Body of pancreas (tissue), 4 donors: Measurements from ENCODE around the gene PTPRN2. TPM values are rescaled to one million over a fixed set of nuclear protein-coding genes. Genes with fewer than 3 reads are reported as not detected.

Experiments used
- ATAC-seq: fragments of 150-250 bp; one replicate; pipeline ENCODE4 v1.9.1; 2016
- DNase-seq, 4 donors: peaks; one replicate each; pipeline ENCODE4 v3.0.0-alpha.2; 2019
- H3K27ac ChIP-seq, 4 donors: fragments of 200-600 bp; sonication (generic); 1 replicate in 3 of 4; 2 replicates in 1 of 4; pipeline versions ENCODE4 v1.5.1 to v1.6.1; 2016 to 2019; ENCODE audit warnings: mild to moderate bottlenecking in 1 of 4, mixed read lengths in 1 of 4, moderate library complexity in 1 of 4
- H3K27me3 ChIP-seq, 2 donors: fragments of 200-600 bp; sonication (generic); one replicate each; pipeline ENCODE4 v1.6.0; 2016; ENCODE audit warnings: mild to moderate bottlenecking in 1 of 2
- H3K36me3 ChIP-seq, 2 donors: fragments of 200-600 bp; sonication (generic); replicated peaks in 1 of 2; 2 replicates each; pipeline ENCODE4 v1.5.1; 2016; ENCODE audit warnings: low read depth in 2 of 2; ENCODE audit not compliant: insufficient read depth in 1 of 2
- H3K4me1 ChIP-seq: fragments of 200-600 bp; sonication (generic); one replicate; pipeline ENCODE4 v1.6.0; 2016
- H3K4me3 ChIP-seq, 2 donors: fragments of 200-600 bp; sonication (generic); 1 replicate in 1 of 2; 2 replicates in 1 of 2; pipeline ENCODE4 v1.5.1; 2016 to 2019
- H3K9me3 ChIP-seq, 3 donors: fragments of 200-600 bp; sonication (generic); 1 replicate in 2 of 3; 2 replicates in 1 of 3; pipeline ENCODE4 v1.5.1; 2016
- CTCF ChIP-seq, 7 experiments: fragments of 450-650 bp in 4 of 7; fragments of 200-600 bp in 3 of 7; sonication (generic) in 3 of 7; IDR thresholded peaks; one replicate each; pipeline ENCODE4 v1.5.1; 2016 to 2019; ENCODE audit warnings: antibody characterized with exemption in 7 of 7
- POLR2A ChIP-seq, 3 donors: fragments of 450-650 bp; IDR thresholded peaks; one replicate each; pipeline ENCODE4 v1.6.1; 2016; ENCODE audit warnings: antibody characterized with exemption in 3 of 3, mild to moderate bottlenecking in 2 of 3
- WGBS, 2 donors: methylation state at CpG; one replicate each; pipeline ENCODE4 v1.1.5; 2017; 5-methylcytosine and 5-hydroxymethylcytosine counted together
- intact Hi-C: fragments of 100-400 bp; cut with DNase I; formaldehyde crosslinking; loops from one replicate; pipeline ENCODE4 v1.15.1; 2023
- total RNA-seq, 2 donors: library from RNA; depleted of rRNA; stranded (reverse); fragments of >200 nt; gene quantifications; one replicate each; pipeline ENCODE4 v1.1.0, GENCODE V29; 2016

The PTPRN2 gene
- total RNA-seq, 2 donors from 2014 or later = 31.6 to 76.1 TPM

DNA sequence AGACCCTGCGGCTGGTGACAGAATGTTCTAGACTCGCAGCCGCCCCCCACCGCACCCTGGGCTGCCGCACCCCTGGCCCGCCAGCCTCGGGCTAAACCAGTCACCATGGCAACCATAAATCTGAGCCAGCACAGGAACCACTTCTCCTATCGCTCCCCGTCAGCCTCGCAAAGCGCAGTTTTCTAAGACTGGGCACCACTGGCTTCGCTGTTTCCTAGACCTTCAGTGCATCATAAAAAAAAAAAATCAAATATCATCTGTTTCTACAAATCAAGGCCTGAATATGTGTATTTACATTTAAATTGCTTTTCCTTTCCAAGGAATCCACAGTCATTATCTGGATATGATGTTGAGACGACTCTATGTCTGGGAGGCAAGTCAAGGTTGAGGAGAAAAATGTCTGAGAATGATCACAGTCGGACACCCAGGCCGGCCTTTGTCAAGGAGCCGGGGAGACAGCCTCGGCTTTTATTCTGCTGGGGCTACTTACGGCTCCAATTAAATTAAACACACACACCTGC, 99.9 kb downstream of the PTPRN2 start:
- intact Hi-C loops = no loop called here

GRCh38 chr7:158486919-158487318, 100.7 kb downstream of the PTPRN2 start:
- Histone ChIP-seq H3K36me3 (no peaks in the 10 kb centered on the region), H3K4me1 (no peaks in the 10 kb centered on the region), H3K4me3 (no peak overlapping the region), H3K27ac (no peak overlapping the region), H3K9me3 (no peaks in the 10 kb centered on the region), H3K27me3 (no peaks in the 10 kb centered on the region)
- TF ChIP-seq POLR2A (IDR thresholded peaks at IDR 0.05) (no peak), CTCF (IDR thresholded peaks at IDR 0.05) (no peak)
- WGBS, 2 donors = 91 to 96% methylated on average over 8 of the region's 8 CpGs
- intact Hi-C loops = no loop called here
- DNase-seq = no peak
- no peak for ATAC-seq

More for the DNA sequence above, 99.9 kb downstream of the PTPRN2 start:
- ATAC-seq = no peak
- Histone ChIP-seq H3K9me3 (no peaks in the 10 kb centered on the region), H3K27me3 (no peaks in the 10 kb centered on the region), H3K4me3 (no peak overlapping the region), H3K36me3 (no peaks in the 10 kb centered on the region), H3K27ac (no peak overlapping the region), H3K4me1 (no peaks in the 10 kb centered on the region)
- TF ChIP-seq POLR2A (IDR thresholded peaks at IDR 0.05) = no peak
- no peak for TF ChIP-seq CTCF (IDR thresholded peaks at IDR 0.05)
- 83 to 85% methylated on average over 18 of the region's 18 CpGs for WGBS, 2 donors
- DNase-seq = no peak

- no peaks in the 10 kb centered on the region for H3K4me1 ChIP-seq
- no peak for ATAC-seq
- WGBS, 2 donors = 93 to 94% methylated on average over 28 to 32 of the region's 50 CpGs
- no peaks in the 10 kb centered on the region for H3K36me3 ChIP-seq
- H3K4me3 ChIP-seq = no peak overlapping the region
- H3K9me3 ChIP-seq = no peaks in the 10 kb centered on the region
- H3K27ac ChIP-seq = no peak overlapping the region
- intact Hi-C loops = no loop called here
- TF ChIP-seq CTCF (IDR thresholded peaks at IDR 0.05) (no peak), POLR2A (IDR thresholded peaks at IDR 0.05) (no peak)
- H3K27me3 ChIP-seq = no peaks in the 10 kb centered on the region
- no peak for DNase-seq
Measured at GRCh38 chr7:158484801-158485531, 102.7 kb downstream of the PTPRN2 start.

DNA sequence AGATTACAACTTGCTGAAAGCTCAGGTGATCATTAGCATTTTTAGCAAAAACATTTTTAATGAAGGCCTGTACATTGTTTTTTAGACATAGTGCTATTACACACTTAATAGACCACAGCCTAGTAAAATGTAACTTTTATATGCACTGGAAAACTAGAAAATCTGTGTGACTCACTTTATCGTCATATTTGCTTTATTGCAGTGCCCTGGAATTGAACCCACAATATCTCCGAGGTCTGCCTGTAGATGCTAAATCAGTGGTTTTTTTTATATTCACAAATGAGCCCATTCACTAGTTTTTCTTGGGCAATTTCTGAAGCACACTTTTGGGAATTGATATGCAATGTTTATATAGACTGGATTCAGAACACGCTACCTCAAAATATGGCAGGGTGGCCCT, 105.1 kb downstream of the PTPRN2 start:
- TF ChIP-seq CTCF (IDR thresholded peaks at IDR 0.05) (no peak), POLR2A (IDR thresholded peaks at IDR 0.05) (no peak)
- Histone ChIP-seq H3K27me3 (no peaks in the 10 kb centered on the region), H3K9me3 (no peaks in the 10 kb centered on the region), H3K4me1 (no peaks in the 10 kb centered on the region), H3K4me3 (no peak overlapping the region), H3K27ac (no peak overlapping the region), H3K36me3 (no peaks in the 10 kb centered on the region)
- WGBS, 2 donors = 92 to 93% methylated on average over 3 of the region's 3 CpGs
- DNase-seq (no peak), ATAC-seq (no peak)
- intact Hi-C loops = no loop called here

GRCh38 chr7:158479664-158480025, 108.0 kb downstream of the PTPRN2 start:
- H3K4me1 ChIP-seq = no peaks in the 10 kb centered on the region
- H3K9me3 ChIP-seq = no peaks in the 10 kb centered on the region
- WGBS, 2 donors = 91 to 95% methylated on average over 14 of the region's 14 CpGs
- no peak for ATAC-seq
- no peaks in the 10 kb centered on the region for H3K27me3 ChIP-seq
- H3K27ac ChIP-seq = no peak overlapping the region
- DNase-seq = no peak
- no peak for TF ChIP-seq CTCF (IDR thresholded peaks at IDR 0.05)
- TF ChIP-seq POLR2A (IDR thresholded peaks at IDR 0.05) = no peak
- no peaks in the 10 kb centered on the region for H3K36me3 ChIP-seq
- intact Hi-C loops = no loop called here
- H3K4me3 ChIP-seq = no peak overlapping the region
